ENCODE measurements around the gene CHRNB2. TPM values are rescaled to one million over a fixed set of nuclear protein-coding genes. Genes with fewer than 3 reads are reported as not detected.

CHRNB2 gene
- total RNA-seq, 1 experiment from 2014 or later, result not detected

DNA sequence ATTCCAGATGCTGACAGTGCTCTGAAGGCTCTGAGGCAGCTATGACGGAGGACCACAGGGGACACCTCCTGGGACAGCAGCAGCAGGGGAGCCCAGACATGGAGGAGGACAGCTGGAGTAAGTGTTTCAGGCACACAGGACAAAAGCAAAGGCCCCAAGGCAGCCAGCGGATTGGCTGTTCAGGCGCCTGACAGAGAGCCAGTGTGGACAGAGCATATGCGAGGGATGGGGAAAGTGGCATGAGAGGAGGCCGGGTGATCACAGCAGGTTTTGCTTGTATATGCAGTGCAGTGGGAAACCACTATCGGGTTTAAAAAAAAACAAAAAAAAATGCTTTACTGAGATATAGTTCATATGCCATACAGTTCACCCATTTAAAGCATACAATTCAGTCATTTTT is 19.1 kb downstream of the CHRNB2 start:
- DNase-seq, result no peak
- Histone ChIP-seq H3K27me3 (ENCODE audit: insufficient read depth, low read depth) (no peaks in the 10 kb centered on the region), H3K79me2 (ENCODE audit: low read depth) (no peaks in the 10 kb centered on the region), H3K27ac (no peak overlapping the region), H2AFZ (no peak overlapping the region), H3K4me2 (no peak overlapping the region), H3F3A (ENCODE audit: insufficient read depth, low read depth) (no peaks in the 10 kb centered on the region), H3K4me3 (no peak overlapping the region), H4K20me1 (ENCODE audit: insufficient read depth) (no peaks in the 10 kb centered on the region), H3K4me1 (replicated peaks; ENCODE audit: insufficient read depth) (no peaks in the 10 kb centered on the region), H3K36me3 (ENCODE audit: low read depth) (peaks cover 59% of the 10 kb centered on the region; the same call in 1 of the 2 replicates), H3K9me2 (ENCODE audit: insufficient read depth) (no peaks in the 10 kb centered on the region), H3K9me3 (ENCODE audit: insufficient read depth, low read depth) (no peaks in the 10 kb centered on the region)
- intact Hi-C loops (cut with micrococcal nuclease; ENCODE audit: unreplicated experiment), result no loop called here
- ChIA-PET POLR2A (ENCODE audit: unreplicated experiment) (no interaction called here), CTCF (no interaction called here)
- no peak for TF ChIP-seq CTCF (conservative IDR thresholded peaks at IDR 0.05)
- no peak for TF ChIP-seq EZH2 (IDR thresholded peaks at IDR 0.05; ENCODE audit: low read depth)
- no TSS peak for BruUV-seq (replicated peaks)

- intact Hi-C loops (cut with micrococcal nuclease; ENCODE audit: unreplicated experiment), result no loop called here
- BruUV-seq (replicated peaks), result no TSS peak
- Histone ChIP-seq H2AFZ (no peak overlapping the region), H3K27ac (no peak overlapping the region), H4K20me1 (ENCODE audit: insufficient read depth) (0 out of 2 replicates have a peak, but pooled peaks cover 5% of the 10 kb centered on the region), H3K4me3 (no peak overlapping the region), H3K79me2 (ENCODE audit: low read depth) (no peaks in the 10 kb centered on the region), H3K4me1 (replicated peaks; ENCODE audit: insufficient read depth) (no peaks in the 10 kb centered on the region), H3K4me2 (no peak overlapping the region), H3K9me3 (ENCODE audit: insufficient read depth, low read depth) (no peaks in the 10 kb centered on the region), H3K27me3 (ENCODE audit: insufficient read depth, low read depth) (no peaks in the 10 kb centered on the region), H3K9me2 (ENCODE audit: insufficient read depth) (no peaks in the 10 kb centered on the region), H3K36me3 (ENCODE audit: low read depth) (peaks cover 67% of the 10 kb centered on the region), H3F3A (ENCODE audit: insufficient read depth, low read depth) (no peaks in the 10 kb centered on the region)
- TF ChIP-seq EZH2 (IDR thresholded peaks at IDR 0.05; ENCODE audit: low read depth) (no peak), CTCF (conservative IDR thresholded peaks at IDR 0.05) (no peak)
- POLR2A ChIA-PET (ENCODE audit: unreplicated experiment), result no interaction called here
- DNase-seq, result no peak
- CTCF ChIA-PET, result no interaction called here
Observed at GRCh38 chr1:154589780-154590179, 22.2 kb downstream of the CHRNB2 start.

DNA sequence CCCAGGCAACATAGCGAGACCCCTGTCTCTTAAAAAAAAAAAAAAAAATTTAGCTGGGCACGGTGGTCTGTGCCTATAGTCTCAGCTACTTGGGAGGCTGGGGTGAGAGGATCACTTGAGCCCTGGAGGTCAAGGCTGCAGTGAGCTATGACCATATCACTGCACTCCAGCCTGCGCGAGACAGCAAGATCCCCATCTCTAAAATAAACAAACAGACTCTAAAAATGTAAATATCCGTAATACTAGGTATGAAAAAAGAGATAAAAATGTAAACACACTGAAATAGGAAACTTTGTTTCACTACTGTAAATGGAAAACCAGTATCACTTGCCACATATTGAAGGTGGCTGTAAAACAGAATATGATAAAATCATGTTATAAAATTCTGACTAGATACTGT is 23.2 kb downstream of the CHRNB2 start:
- CTCF ChIA-PET, result interaction anchor here (0.6 kb wide), 1 partner anchor 16 kb away, joined by 3 read pairs; no protein-coding TSS in a partner anchor

More for the DNA sequence above, 23.2 kb downstream of the CHRNB2 start:
- H3K4me2 ChIP-seq, result no peak overlapping the region
- no peak overlapping the region for H3K27ac ChIP-seq
- no peak for DNase-seq
- H4K20me1 ChIP-seq (ENCODE audit: insufficient read depth), result peaks cover 8% of the 10 kb centered on the region; the same call in 1 of the 2 replicates
- TF ChIP-seq EZH2 (IDR thresholded peaks at IDR 0.05; ENCODE audit: low read depth) (no peak), CTCF (conservative IDR thresholded peaks at IDR 0.05) (no peak)
- H3K79me2 ChIP-seq (ENCODE audit: low read depth), result no peaks in the 10 kb centered on the region
- intact Hi-C loops (cut with micrococcal nuclease; ENCODE audit: unreplicated experiment), result no loop called here
- no peaks in the 10 kb centered on the region for H3K9me2 ChIP-seq (ENCODE audit: insufficient read depth)
- H3K4me1 ChIP-seq (replicated peaks; ENCODE audit: insufficient read depth), result no peaks in the 10 kb centered on the region
- H3K9me3 ChIP-seq (ENCODE audit: insufficient read depth, low read depth), result no peaks in the 10 kb centered on the region
- H3F3A ChIP-seq (ENCODE audit: insufficient read depth, low read depth), result no peaks in the 10 kb centered on the region
- BruUV-seq (replicated peaks), result no TSS peak
- H3K4me3 ChIP-seq, result no peak overlapping the region
- no peak overlapping the region for H2AFZ ChIP-seq
- no peaks in the 10 kb centered on the region for H3K27me3 ChIP-seq (ENCODE audit: insufficient read depth, low read depth)
- POLR2A ChIA-PET (ENCODE audit: unreplicated experiment), result interaction anchor here (0.7 kb wide), 1 partner anchor 19 kb away, joined by 7 read pairs; no protein-coding TSS in a partner anchor
- H3K36me3 ChIP-seq (ENCODE audit: low read depth), result peaks cover 66% of the 10 kb centered on the region
